ENCODE results near the gene TRPV3. TPM values are rescaled to one million over a fixed set of nuclear protein-coding genes. Genes with fewer than 3 reads are reported as not detected.
"Not testable (repeated sequence)": the region's sequence is repeated elsewhere in the genome, so short reads cannot be mapped to it uniquely, and the experiment has no call there.

TRPV3 gene
- total RNA-seq, 1 experiment from 2014 or later, result 3.6 TPM

GRCh38 chr17:3565143-3565542 lies 7.5 kb upstream of the TRPV3 start:
- no TSS peak for BruUV-seq (replicated peaks)
- ATAC-seq, result no peak

DNA sequence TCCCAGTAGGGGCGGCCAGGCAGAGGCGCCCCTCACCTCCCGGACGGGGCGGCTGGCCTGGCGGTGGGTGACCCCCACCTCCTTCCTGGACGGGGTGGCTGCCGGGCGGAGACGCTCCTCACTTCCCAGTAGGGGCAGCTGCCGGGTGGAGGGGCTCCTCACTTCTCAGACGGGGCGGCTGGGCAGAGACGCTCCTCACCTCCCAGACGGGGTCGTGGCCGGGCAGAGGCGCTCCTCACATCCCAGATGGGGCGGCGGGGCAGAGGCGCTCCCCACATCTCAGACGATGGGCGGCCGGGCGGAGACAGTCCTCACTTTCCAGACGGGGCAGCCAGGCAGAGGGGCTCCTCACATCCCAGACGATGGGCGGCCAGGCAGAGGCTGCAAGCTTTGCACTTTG lies 6.6 kb upstream of the TRPV3 start:
- H4K20me1 ChIP-seq (ENCODE audit: low read length); H3K4me3 ChIP-seq (ENCODE audit: low read length); H3K9me2 ChIP-seq (replicated peaks; ENCODE audit: low read length); H2AFZ ChIP-seq (ENCODE audit: low read length); H3K9me3 ChIP-seq (ENCODE audit: low read length); H3K27me3 ChIP-seq (ENCODE audit: low read length); POLR2A ChIA-PET (ENCODE audit: unreplicated experiment); H3K4me2 ChIP-seq (ENCODE audit: low read length); DNase-seq; H3K36me3 ChIP-seq (ENCODE audit: low read depth, low read length); CTCF ChIA-PET; ATAC-seq; H3K27ac ChIP-seq (ENCODE audit: low read length); H3K9ac ChIP-seq (ENCODE audit: low read length); H3K79me2 ChIP-seq (ENCODE audit: low read length); H3K4me1 ChIP-seq (ENCODE audit: insufficient read depth, low read length); intact Hi-C loops (cut with micrococcal nuclease); H3F3A ChIP-seq (ENCODE audit: low read length, unreplicated experiment); BruUV-seq (replicated peaks): not testable (repeated sequence)

More at GRCh38 chr17:3565143-3565542, 7.5 kb upstream of the TRPV3 start:
- Histone ChIP-seq H3K27ac (ENCODE audit: low read length) (no peak overlapping the region), H3K4me2 (ENCODE audit: low read length) (no peak overlapping the region), H3K9ac (ENCODE audit: low read length) (no peak overlapping the region), H3K36me3 (ENCODE audit: low read depth, low read length) (no peaks in the 10 kb centered on the region), H3K79me2 (ENCODE audit: low read length) (no peaks in the 10 kb centered on the region), H2AFZ (ENCODE audit: low read length) (no peak overlapping the region), H3K27me3 (ENCODE audit: low read length) (no peaks in the 10 kb centered on the region), H3K9me3 (ENCODE audit: low read length) (no peaks in the 10 kb centered on the region), H3K4me1 (ENCODE audit: insufficient read depth, low read length) (no peaks in the 10 kb centered on the region), H3K4me3 (ENCODE audit: low read length) (no peak overlapping the region), H3K9me2 (replicated peaks; ENCODE audit: low read length) (no peaks in the 10 kb centered on the region), H4K20me1 (ENCODE audit: low read length) (no peaks in the 10 kb centered on the region), H3F3A (ENCODE audit: low read length, unreplicated experiment) (no peaks in the 10 kb centered on the region)
- ChIA-PET CTCF (no interaction called here), POLR2A (ENCODE audit: unreplicated experiment) (no interaction called here)
- intact Hi-C loops (cut with micrococcal nuclease), result no loop called here
- TF ChIP-seq EZH2 (IDR thresholded peaks at IDR 0.05; ENCODE audit: low read length, unreplicated experiment) (no peak), EZH2phosphoT487 (IDR thresholded peaks at IDR 0.05; ENCODE audit: borderline replicate concordance, low read length) (no peak)
- TF ChIP-seq, protein P1, sequence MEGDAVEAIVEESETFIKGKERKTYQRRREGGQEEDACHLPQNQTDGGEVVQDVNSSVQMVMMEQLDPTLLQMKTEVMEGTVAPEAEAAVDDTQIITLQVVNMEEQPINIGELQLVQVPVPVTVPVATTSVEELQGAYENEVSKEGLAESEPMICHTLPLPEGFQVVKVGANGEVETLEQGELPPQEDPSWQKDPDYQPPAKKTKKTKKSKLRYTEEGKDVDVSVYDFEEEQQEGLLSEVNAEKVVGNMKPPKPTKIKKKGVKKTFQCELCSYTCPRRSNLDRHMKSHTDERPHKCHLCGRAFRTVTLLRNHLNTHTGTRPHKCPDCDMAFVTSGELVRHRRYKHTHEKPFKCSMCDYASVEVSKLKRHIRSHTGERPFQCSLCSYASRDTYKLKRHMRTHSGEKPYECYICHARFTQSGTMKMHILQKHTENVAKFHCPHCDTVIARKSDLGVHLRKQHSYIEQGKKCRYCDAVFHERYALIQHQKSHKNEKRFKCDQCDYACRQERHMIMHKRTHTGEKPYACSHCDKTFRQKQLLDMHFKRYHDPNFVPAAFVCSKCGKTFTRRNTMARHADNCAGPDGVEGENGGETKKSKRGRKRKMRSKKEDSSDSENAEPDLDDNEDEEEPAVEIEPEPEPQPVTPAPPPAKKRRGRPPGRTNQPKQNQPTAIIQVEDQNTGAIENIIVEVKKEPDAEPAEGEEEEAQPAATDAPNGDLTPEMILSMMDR (conservative IDR thresholded peaks at IDR 0.05; ENCODE audit: low read depth, low read length), result no peak
- DNase-seq, result no peak

DNA sequence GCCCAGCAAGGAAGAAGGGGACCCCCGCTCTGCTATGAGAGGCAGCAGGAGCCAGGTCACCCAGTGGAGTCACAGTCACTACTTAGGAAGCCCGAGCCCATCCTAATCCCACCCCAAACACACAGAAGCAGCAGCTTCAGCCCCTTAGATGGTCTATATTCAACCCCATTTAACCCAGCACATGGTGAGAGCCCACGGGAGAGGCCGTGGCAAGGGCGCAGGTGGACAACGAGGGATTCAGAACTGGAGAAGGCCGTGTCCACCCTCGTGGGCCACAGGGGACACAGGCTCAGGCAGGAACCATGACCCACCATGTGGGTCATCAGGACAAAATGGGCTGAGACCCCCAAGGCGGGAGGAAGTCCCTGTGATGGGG lies 1.6 kb upstream of the TRPV3 start:
- CTCF ChIA-PET, result interaction anchor here (0.5 kb wide), 1 partner anchor 34 kb away, joined by 3 read pairs; no protein-coding TSS in a partner anchor
- intact Hi-C loops (cut with micrococcal nuclease), result loop anchor here (2.0 kb wide), 1 partner anchor 16 kb away; no protein-coding TSS in a partner anchor

More for the DNA sequence above, 1.6 kb upstream of the TRPV3 start:
- peaks cover 33% of the 10 kb centered on the region for H3K4me1 ChIP-seq (ENCODE audit: insufficient read depth, low read length)
- BruUV-seq (replicated peaks), result no TSS peak
- H3K4me2 ChIP-seq (ENCODE audit: low read length), result peak overlapping the region; percentile 67
- H3K27me3 ChIP-seq (ENCODE audit: low read length), result no peaks in the 10 kb centered on the region
- no peaks in the 10 kb centered on the region for H3F3A ChIP-seq (ENCODE audit: low read length, unreplicated experiment)
- no peaks in the 10 kb centered on the region for H3K36me3 ChIP-seq (ENCODE audit: low read depth, low read length)
- no peaks in the 10 kb centered on the region for H4K20me1 ChIP-seq (ENCODE audit: low read length)
- peak overlapping the region; percentile 99 for H3K27ac ChIP-seq (ENCODE audit: low read length)
- no peak for DNase-seq
- H3K9ac ChIP-seq (ENCODE audit: low read length), result peak overlapping the region; percentile 93
- H3K79me2 ChIP-seq (ENCODE audit: low read length), result no peaks in the 10 kb centered on the region
- peak overlapping the region; percentile 35; the same call in 1 of the 2 replicates for H3K4me3 ChIP-seq (ENCODE audit: low read length)
- POLR2A ChIA-PET (ENCODE audit: unreplicated experiment), result interaction anchor here (1.1 kb wide), 1 partner anchor 77 kb away, joined by 3 read pairs; the partner anchor contains the start of genes CTNS and SHPK
- ATAC-seq, result no peak
- no peaks in the 10 kb centered on the region for H3K9me2 ChIP-seq (replicated peaks; ENCODE audit: low read length)
- TF ChIP-seq EZH2 (IDR thresholded peaks at IDR 0.05; ENCODE audit: low read length, unreplicated experiment), result no peak
- no peak for TF ChIP-seq EZH2phosphoT487 (IDR thresholded peaks at IDR 0.05; ENCODE audit: borderline replicate concordance, low read length)
- TF ChIP-seq, protein P1 (conservative IDR thresholded peaks at IDR 0.05; ENCODE audit: low read depth, low read length), result no peak
- H2AFZ ChIP-seq (ENCODE audit: low read length), result peak overlapping the region; percentile 41
- no peaks in the 10 kb centered on the region for H3K9me3 ChIP-seq (ENCODE audit: low read length)
